Measurements from ENCODE around the gene STK10. TPM values are rescaled to one million over a fixed set of nuclear protein-coding genes. Genes with fewer than 3 reads are reported as not detected.

The STK10 gene
- total and polyA plus RNA-seq, 2 of the 8 experiments (the other 6 are each of a cell fraction or from before 2014, with no cell fraction given): 10.5 to 21.4 TPM

GRCh38 chr5:172051643-172052339, 136.2 kb downstream of the STK10 start (continued):
- TF ChIP-seq GTF2F1 (IDR thresholded peaks at IDR 0.05; ENCODE audit: borderline replicate concordance, low read depth, low read length) (no peak), E2F6 (IDR thresholded peaks at IDR 0.05) (no peak), CHD7 (IDR thresholded peaks at IDR 0.05; ENCODE audit: insufficient replicate concordance, low read length) (no peak), NRF1 (IDR thresholded peaks at IDR 0.05; ENCODE audit: low read depth, low read length) (no peak), GABPA (IDR thresholded peaks at IDR 0.05; ENCODE audit: borderline replicate concordance, insufficient read depth, low read length) (no peak)

Measured in H1 (cell line).